ENCODE measurements around the gene KBTBD7. TPM values are rescaled to one million over a fixed set of nuclear protein-coding genes. Genes with fewer than 3 reads are reported as not detected.

KBTBD7 gene
- total and polyA plus RNA-seq, 2 of the 8 experiments (the other 6 are each of a cell fraction or from before 2014, with no cell fraction given) = 10.2 to 17.4 TPM

DNA sequence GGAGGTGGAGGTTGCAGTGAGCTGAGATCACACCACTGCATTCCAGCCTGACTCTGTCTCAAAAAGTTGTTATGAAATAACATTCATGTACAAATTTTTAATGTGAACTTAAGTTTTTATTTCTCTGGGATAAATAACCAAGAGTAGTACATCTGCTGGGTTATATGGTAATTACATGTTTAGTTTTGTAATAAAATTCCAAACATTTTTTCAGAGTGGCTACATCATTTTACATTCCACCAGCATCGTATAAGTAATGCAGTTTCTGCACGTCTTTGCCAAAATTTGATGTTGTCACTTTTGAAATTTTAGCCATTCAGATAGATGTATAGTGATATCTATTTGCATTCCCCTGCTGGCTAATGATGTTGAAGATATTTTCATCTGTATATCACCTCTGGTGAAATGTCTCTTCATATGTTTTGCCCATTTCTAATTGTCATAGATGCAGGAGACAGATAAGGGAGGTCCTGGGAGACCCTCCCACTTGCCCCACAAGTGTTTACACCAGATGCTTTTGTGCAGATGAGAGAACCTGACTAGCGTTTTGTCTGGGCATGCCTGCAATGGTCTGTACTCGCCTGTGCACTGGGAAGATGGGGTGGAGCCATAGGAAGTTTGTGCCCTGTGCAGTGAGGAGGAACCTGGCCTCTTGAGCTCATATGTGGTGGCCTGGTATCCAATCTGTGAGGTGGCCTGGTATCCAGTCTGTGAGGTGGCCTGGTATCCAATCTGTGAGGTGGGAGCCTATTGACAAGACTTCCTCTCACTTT lies 49.0 kb downstream of the KBTBD7 start (continued):
- TF ChIP-seq, protein P1, sequence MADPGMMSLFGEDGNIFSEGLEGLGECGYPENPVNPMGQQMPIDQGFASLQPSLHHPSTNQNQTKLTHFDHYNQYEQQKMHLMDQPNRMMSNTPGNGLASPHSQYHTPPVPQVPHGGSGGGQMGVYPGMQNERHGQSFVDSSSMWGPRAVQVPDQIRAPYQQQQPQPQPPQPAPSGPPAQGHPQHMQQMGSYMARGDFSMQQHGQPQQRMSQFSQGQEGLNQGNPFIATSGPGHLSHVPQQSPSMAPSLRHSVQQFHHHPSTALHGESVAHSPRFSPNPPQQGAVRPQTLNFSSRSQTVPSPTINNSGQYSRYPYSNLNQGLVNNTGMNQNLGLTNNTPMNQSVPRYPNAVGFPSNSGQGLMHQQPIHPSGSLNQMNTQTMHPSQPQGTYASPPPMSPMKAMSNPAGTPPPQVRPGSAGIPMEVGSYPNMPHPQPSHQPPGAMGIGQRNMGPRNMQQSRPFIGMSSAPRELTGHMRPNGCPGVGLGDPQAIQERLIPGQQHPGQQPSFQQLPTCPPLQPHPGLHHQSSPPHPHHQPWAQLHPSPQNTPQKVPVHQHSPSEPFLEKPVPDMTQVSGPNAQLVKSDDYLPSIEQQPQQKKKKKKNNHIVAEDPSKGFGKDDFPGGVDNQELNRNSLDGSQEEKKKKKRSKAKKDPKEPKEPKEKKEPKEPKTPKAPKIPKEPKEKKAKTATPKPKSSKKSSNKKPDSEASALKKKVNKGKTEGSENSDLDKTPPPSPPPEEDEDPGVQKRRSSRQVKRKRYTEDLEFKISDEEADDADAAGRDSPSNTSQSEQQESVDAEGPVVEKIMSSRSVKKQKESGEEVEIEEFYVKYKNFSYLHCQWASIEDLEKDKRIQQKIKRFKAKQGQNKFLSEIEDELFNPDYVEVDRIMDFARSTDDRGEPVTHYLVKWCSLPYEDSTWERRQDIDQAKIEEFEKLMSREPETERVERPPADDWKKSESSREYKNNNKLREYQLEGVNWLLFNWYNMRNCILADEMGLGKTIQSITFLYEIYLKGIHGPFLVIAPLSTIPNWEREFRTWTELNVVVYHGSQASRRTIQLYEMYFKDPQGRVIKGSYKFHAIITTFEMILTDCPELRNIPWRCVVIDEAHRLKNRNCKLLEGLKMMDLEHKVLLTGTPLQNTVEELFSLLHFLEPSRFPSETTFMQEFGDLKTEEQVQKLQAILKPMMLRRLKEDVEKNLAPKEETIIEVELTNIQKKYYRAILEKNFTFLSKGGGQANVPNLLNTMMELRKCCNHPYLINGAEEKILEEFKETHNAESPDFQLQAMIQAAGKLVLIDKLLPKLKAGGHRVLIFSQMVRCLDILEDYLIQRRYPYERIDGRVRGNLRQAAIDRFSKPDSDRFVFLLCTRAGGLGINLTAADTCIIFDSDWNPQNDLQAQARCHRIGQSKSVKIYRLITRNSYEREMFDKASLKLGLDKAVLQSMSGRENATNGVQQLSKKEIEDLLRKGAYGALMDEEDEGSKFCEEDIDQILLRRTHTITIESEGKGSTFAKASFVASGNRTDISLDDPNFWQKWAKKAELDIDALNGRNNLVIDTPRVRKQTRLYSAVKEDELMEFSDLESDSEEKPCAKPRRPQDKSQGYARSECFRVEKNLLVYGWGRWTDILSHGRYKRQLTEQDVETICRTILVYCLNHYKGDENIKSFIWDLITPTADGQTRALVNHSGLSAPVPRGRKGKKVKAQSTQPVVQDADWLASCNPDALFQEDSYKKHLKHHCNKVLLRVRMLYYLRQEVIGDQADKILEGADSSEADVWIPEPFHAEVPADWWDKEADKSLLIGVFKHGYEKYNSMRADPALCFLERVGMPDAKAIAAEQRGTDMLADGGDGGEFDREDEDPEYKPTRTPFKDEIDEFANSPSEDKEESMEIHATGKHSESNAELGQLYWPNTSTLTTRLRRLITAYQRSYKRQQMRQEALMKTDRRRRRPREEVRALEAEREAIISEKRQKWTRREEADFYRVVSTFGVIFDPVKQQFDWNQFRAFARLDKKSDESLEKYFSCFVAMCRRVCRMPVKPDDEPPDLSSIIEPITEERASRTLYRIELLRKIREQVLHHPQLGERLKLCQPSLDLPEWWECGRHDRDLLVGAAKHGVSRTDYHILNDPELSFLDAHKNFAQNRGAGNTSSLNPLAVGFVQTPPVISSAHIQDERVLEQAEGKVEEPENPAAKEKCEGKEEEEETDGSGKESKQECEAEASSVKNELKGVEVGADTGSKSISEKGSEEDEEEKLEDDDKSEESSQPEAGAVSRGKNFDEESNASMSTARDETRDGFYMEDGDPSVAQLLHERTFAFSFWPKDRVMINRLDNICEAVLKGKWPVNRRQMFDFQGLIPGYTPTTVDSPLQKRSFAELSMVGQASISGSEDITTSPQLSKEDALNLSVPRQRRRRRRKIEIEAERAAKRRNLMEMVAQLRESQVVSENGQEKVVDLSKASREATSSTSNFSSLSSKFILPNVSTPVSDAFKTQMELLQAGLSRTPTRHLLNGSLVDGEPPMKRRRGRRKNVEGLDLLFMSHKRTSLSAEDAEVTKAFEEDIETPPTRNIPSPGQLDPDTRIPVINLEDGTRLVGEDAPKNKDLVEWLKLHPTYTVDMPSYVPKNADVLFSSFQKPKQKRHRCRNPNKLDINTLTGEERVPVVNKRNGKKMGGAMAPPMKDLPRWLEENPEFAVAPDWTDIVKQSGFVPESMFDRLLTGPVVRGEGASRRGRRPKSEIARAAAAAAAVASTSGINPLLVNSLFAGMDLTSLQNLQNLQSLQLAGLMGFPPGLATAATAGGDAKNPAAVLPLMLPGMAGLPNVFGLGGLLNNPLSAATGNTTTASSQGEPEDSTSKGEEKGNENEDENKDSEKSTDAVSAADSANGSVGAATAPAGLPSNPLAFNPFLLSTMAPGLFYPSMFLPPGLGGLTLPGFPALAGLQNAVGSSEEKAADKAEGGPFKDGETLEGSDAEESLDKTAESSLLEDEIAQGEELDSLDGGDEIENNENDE (IDR thresholded peaks at IDR 0.05; ENCODE audit: insufficient replicate concordance, low read length) = no peak
- TF ChIP-seq ZNF274 (IDR thresholded peaks at IDR 0.05; ENCODE audit: borderline replicate concordance, extremely low read depth, low read length) = no peak
- no peak for TF ChIP-seq BCL11A (IDR thresholded peaks at IDR 0.05; ENCODE audit: low read depth in 2 of 2, low read length in 2 of 2)
- no peak for TF ChIP-seq CBX8 (IDR thresholded peaks at IDR 0.05; ENCODE audit: borderline replicate concordance, low read depth, low read length)
- no peak for TF ChIP-seq KDM4A (IDR thresholded peaks at IDR 0.05; ENCODE audit: low read depth, low read length, severe bottlenecking)
- no peak for TF ChIP-seq ASH2L (IDR thresholded peaks at IDR 0.05; ENCODE audit: low read length)
- TF ChIP-seq CHD1 (IDR thresholded peaks at IDR 0.05; ENCODE audit: low read depth, low read length) = no peak
